Endodermal cell (in vitro differentiated cells): ENCODE measurements around the gene NAALADL2. TPM values are rescaled to one million over a fixed set of nuclear protein-coding genes. Genes with fewer than 3 reads are reported as not detected.

Experiments used
- DNase-seq: peaks from one replicate; pipeline ENCODE4 v3.0.0-alpha.2; 2017
- H3K27ac ChIP-seq: 2 replicates; pipeline ENCODE4 v1.5.1; 2013; ENCODE audit warnings: mild to moderate bottlenecking, low read depth, low read length, moderate library complexity
- H3K27me3 ChIP-seq: 2 replicates; pipeline ENCODE4 v1.6.1; 2013; ENCODE audit warnings: mild to moderate bottlenecking, low read length, moderate library complexity; ENCODE audit not compliant: insufficient read depth, control insufficient read depth, poor library complexity, severe bottlenecking
- H3K36me3 ChIP-seq: 2 replicates; pipeline ENCODE4 v1.7.0; 2013; ENCODE audit warnings: mild to moderate bottlenecking, low read length, moderate library complexity; ENCODE audit not compliant: control insufficient read depth, insufficient read depth
- H3K4me1 ChIP-seq: one replicate; pipeline ENCODE4 v1.7.0; 2013; ENCODE audit warnings: low read length; ENCODE audit not compliant: control insufficient read depth, insufficient read depth
- H3K4me3 ChIP-seq: 2 replicates; pipeline ENCODE4 v1.5.1; 2013; ENCODE audit warnings: mild to moderate bottlenecking, low read length, moderate library complexity
- H3K9ac ChIP-seq: 2 replicates; pipeline ENCODE4 v1.6.1; 2013; ENCODE audit warnings: mild to moderate bottlenecking, low read length, moderate library complexity; ENCODE audit not compliant: poor library complexity, severe bottlenecking; ENCODE audit errors: extremely low read depth
- H3K9me3 ChIP-seq: 2 replicates; pipeline ENCODE4 v1.6.1; 2013; ENCODE audit warnings: mild to moderate bottlenecking, low read length, moderate library complexity; ENCODE audit not compliant: control insufficient read depth
- H3K27ac Mint-ChIP-seq: 2 replicates; pipeline ENCODE4 v1.8.0; 2020; ENCODE audit warnings: mixed read lengths
- H3K27me3 Mint-ChIP-seq: 2 replicates; pipeline ENCODE4 v1.8.0; 2021; ENCODE audit warnings: mild to moderate bottlenecking, mixed read lengths; ENCODE audit not compliant: insufficient read depth
- H3K36me3 Mint-ChIP-seq: 2 replicates; pipeline ENCODE4 v1.8.0; 2020; ENCODE audit warnings: low read depth, mixed read lengths
- H3K4me1 Mint-ChIP-seq: 2 replicates; pipeline ENCODE4 v1.8.0; 2020; ENCODE audit warnings: mixed read lengths
- H3K4me3 Mint-ChIP-seq: 2 replicates; pipeline ENCODE4 v1.8.0; 2020; ENCODE audit warnings: mild to moderate bottlenecking, moderate library complexity, mixed read lengths
- H3K9me3 Mint-ChIP-seq: 2 replicates; pipeline ENCODE4 v1.8.0; 2020; ENCODE audit warnings: mild to moderate bottlenecking, mixed read lengths
- CTCF ChIP-seq: fragments of 200-600 bp; sonication (generic); conservative IDR thresholded peaks from 2 replicates; pipeline ENCODE4 v1.5.0; 2021; ENCODE audit warnings: antibody characterized with exemption, mild to moderate bottlenecking
- WGBS, 2 experiments: methylation state at CpG; one replicate each; pipeline versions ENCODE4 v1.1.5 to v1.1.7; 2013; ENCODE audit warnings: missing lambda C conversion rate in 2 of 2, mixed read lengths in 1 of 2; ENCODE audit not compliant: insufficient coverage in 1 of 2, insufficient read length in 1 of 2; 5-methylcytosine and 5-hydroxymethylcytosine counted together
- total RNA-seq, 2 donors: library from RNA; stranded (reverse); fragmentation: NEBNext Ultra II Directional in 1 of 2; extraction: Animal tissue kit (Norgen Biotek cat#: 25700) in 1 of 2; gene quantifications; 2 replicates in 1 of 2; 3 replicates in 1 of 2; pipeline ENCODE4 v1.2.1, GENCODE V29; 2021

NAALADL2 gene
- total RNA-seq, 2 donors from 2014 or later: 1.6 to 1.8 TPM

GRCh38 chr3:175620532-175620931, 761.4 kb downstream of the NAALADL2 start:
- no peaks in the 10 kb centered on the region for H3K4me1 Mint-ChIP-seq
- no peaks in the 10 kb centered on the region for H3K27me3 ChIP-seq

GRCh38 chr3:175640958-175641357, 781.8 kb downstream of the NAALADL2 start:
- Histone ChIP-seq H3K27ac (no peak overlapping the region), H3K9ac (no peak overlapping the region), H3K4me1 (peaks cover 4% of the 10 kb centered on the region), H3K9me3 (no peaks in the 10 kb centered on the region), H3K36me3 (no peaks in the 10 kb centered on the region), H3K27me3 (no peaks in the 10 kb centered on the region), H3K4me3 (no peak overlapping the region)
- DNase-seq: no peak
- Mint-ChIP-seq H3K4me3 (no peak overlapping the region), H3K36me3 (no peaks in the 10 kb centered on the region), H3K9me3 (no peaks in the 10 kb centered on the region), H3K27me3 (no peaks in the 10 kb centered on the region), H3K4me1 (peaks cover 4% of the 10 kb centered on the region), H3K27ac (no peak overlapping the region)
- no peak for TF ChIP-seq CTCF
- 100% methylated on average over 1 of the region's 1 CpG for WGBS, 2 experiments

More at GRCh38 chr3:175620532-175620931, 761.4 kb downstream of the NAALADL2 start:
- Mint-ChIP-seq H3K36me3 (no peaks in the 10 kb centered on the region), H3K9me3 (no peaks in the 10 kb centered on the region), H3K27ac (no peak overlapping the region), H3K27me3 (no peaks in the 10 kb centered on the region), H3K4me3 (no peak overlapping the region)
- no peak overlapping the region for H3K27ac ChIP-seq
- no peaks in the 10 kb centered on the region for H3K4me1 ChIP-seq
- H3K4me3 ChIP-seq: no peak overlapping the region
- no peak for DNase-seq
- H3K9ac ChIP-seq: no peak overlapping the region
- TF ChIP-seq CTCF: no peak
- 90 to 94% methylated on average over 6 to 12 of the region's 12 CpGs for WGBS, 2 experiments
- no peaks in the 10 kb centered on the region for H3K9me3 ChIP-seq
- no peaks in the 10 kb centered on the region for H3K36me3 ChIP-seq

- no peaks in the 10 kb centered on the region for H3K27me3 Mint-ChIP-seq
- H3K9ac ChIP-seq: no peak overlapping the region
- no peak overlapping the region for H3K27ac Mint-ChIP-seq
- peaks cover 9% of the 10 kb centered on the region for H3K4me1 Mint-ChIP-seq
- H3K36me3 ChIP-seq: no peaks in the 10 kb centered on the region
- no peaks in the 10 kb centered on the region for H3K27me3 ChIP-seq
- H3K36me3 Mint-ChIP-seq: no peaks in the 10 kb centered on the region
- WGBS, 2 experiments: 92 to 100% methylated on average over 3 of the region's 3 CpGs
- H3K27ac ChIP-seq: no peak overlapping the region
- no peak for DNase-seq
- H3K9me3 Mint-ChIP-seq: no peaks in the 10 kb centered on the region
- peaks cover 4% of the 10 kb centered on the region for H3K4me1 ChIP-seq
- no peak overlapping the region for H3K4me3 Mint-ChIP-seq
- no peaks in the 10 kb centered on the region for H3K9me3 ChIP-seq
- no peak for TF ChIP-seq CTCF
- no peak overlapping the region for H3K4me3 ChIP-seq
Measured at GRCh38 chr3:175646865-175647264, 787.7 kb downstream of the NAALADL2 start.
